ENCODE data around the gene C6orf132. TPM values are rescaled to one million over a fixed set of nuclear protein-coding genes. Genes with fewer than 3 reads are reported as not detected.

Gene C6orf132
- total and polyA plus RNA-seq, 10 of the 15 experiments (the other 5 are each of a cell fraction or from before 2014, with no cell fraction given): 0.04 to 0.05 TPM; not detected in 8

DNA sequence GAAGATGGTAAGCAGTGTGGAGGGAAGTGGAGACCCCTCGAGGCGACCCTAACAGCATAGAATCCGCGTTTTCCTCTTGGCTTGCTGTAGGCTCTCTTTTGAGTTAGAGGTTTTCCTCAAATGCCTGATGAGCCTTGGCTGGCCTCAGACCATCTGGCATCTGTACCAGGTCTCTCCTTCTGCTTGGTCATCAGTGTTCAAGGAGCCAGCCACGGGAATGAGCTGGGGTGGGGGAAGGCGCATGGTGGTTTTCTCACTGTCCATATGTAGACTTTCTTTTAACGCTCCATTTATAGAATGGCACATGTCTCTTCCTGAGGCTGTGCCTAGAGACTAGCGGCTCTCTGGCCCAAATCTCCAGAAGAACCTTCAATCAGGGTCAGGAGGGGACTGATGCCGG lies 22.6 kb upstream of the C6orf132 start:
- POLR2A ChIA-PET: no interaction called here

More for the DNA sequence above, 22.6 kb upstream of the C6orf132 start:
- Histone ChIP-seq H3K36me3 (ENCODE audit: control insufficient read depth in 2 of 2, insufficient read depth in 2 of 2, low read length in 1 of 2) (no peaks in the 10 kb centered on the region), H3K4me2 (ENCODE audit: control insufficient read depth, insufficient read depth) (no peak overlapping the region), H3K4me3 (no peak overlapping the region), H3K27me3 (replicated peaks in 1 of 2; ENCODE audit: control insufficient read depth in 2 of 2, insufficient read depth in 2 of 2, low read length in 1 of 2) (peaks cover 0 to 4% of the 10 kb centered on the region in 2 experiments; a peak in 2 of 4 replicates), H3K9me3 (replicated peaks; ENCODE audit: control insufficient read depth, insufficient read depth, low read length) (no peaks in the 10 kb centered on the region), H3K79me2 (ENCODE audit: control insufficient read depth, insufficient read depth, low read length) (no peaks in the 10 kb centered on the region), H3K27ac (ENCODE audit: control insufficient read depth, insufficient read depth) (no peak overlapping the region), H4K20me1 (ENCODE audit: control insufficient read depth, insufficient read depth) (no peaks in the 10 kb centered on the region), H2AFZ (ENCODE audit: control insufficient read depth, low read depth, low read length) (no peak overlapping the region), H3K4me1 (ENCODE audit: control insufficient read depth, insufficient read depth, low read length) (no peaks in the 10 kb centered on the region), H3K9ac (ENCODE audit: control insufficient read depth, insufficient read depth, low read length) (no peak overlapping the region)
- ATAC-seq: no peak
- no peak for FAIRE-seq
- no peak for TF ChIP-seq HDAC2 (IDR thresholded peaks at IDR 0.05)
- no peak for TF ChIP-seq MYB (IDR thresholded peaks at IDR 0.05; ENCODE audit: borderline replicate concordance, low read depth, low read length)
- no peak for TF ChIP-seq SP1 (IDR thresholded peaks at IDR 0.05; ENCODE audit: low read depth, low read length)
- TF ChIP-seq POU2F2 (IDR thresholded peaks at IDR 0.05; ENCODE audit: borderline replicate concordance, low read depth, low read length): no peak
- no peak for TF ChIP-seq SMAD5 (IDR thresholded peaks at IDR 0.05; ENCODE audit: low read depth)
- no peak for TF ChIP-seq SUPT20H (IDR thresholded peaks at IDR 0.05; ENCODE audit: borderline replicate concordance, control insufficient read depth, low read depth, low read length)
- no peak for TF ChIP-seq ZNF384 (IDR thresholded peaks at IDR 0.05; ENCODE audit: borderline replicate concordance, low read depth, low read length)
- no peak for TF ChIP-seq SPI1 (IDR thresholded peaks at IDR 0.05; ENCODE audit: borderline replicate concordance, insufficient read depth, low read depth, low read length)
- TF ChIP-seq WRNIP1 (IDR thresholded peaks at IDR 0.05; ENCODE audit: borderline replicate concordance, low read depth, low read length): no peak
- no peak for TF ChIP-seq NFXL1 (IDR thresholded peaks at IDR 0.05; ENCODE audit: borderline replicate concordance)
- no peak for TF ChIP-seq HDGF (IDR thresholded peaks at IDR 0.05)
- TF ChIP-seq ZBTB4 (CRISPR knock-in tag; IDR thresholded peaks at IDR 0.05): no peak
- TF ChIP-seq NBN (IDR thresholded peaks at IDR 0.05): no peak
- TF ChIP-seq RAD21 (IDR thresholded peaks at IDR 0.05; ENCODE audit: insufficient read depth, low read depth, low read length): no peak
- TF ChIP-seq ZNF622 (IDR thresholded peaks at IDR 0.05): no peak
- TF ChIP-seq RBBP5 (conservative IDR thresholded peaks at IDR 0.05): no peak
- TF ChIP-seq, protein P1, sequence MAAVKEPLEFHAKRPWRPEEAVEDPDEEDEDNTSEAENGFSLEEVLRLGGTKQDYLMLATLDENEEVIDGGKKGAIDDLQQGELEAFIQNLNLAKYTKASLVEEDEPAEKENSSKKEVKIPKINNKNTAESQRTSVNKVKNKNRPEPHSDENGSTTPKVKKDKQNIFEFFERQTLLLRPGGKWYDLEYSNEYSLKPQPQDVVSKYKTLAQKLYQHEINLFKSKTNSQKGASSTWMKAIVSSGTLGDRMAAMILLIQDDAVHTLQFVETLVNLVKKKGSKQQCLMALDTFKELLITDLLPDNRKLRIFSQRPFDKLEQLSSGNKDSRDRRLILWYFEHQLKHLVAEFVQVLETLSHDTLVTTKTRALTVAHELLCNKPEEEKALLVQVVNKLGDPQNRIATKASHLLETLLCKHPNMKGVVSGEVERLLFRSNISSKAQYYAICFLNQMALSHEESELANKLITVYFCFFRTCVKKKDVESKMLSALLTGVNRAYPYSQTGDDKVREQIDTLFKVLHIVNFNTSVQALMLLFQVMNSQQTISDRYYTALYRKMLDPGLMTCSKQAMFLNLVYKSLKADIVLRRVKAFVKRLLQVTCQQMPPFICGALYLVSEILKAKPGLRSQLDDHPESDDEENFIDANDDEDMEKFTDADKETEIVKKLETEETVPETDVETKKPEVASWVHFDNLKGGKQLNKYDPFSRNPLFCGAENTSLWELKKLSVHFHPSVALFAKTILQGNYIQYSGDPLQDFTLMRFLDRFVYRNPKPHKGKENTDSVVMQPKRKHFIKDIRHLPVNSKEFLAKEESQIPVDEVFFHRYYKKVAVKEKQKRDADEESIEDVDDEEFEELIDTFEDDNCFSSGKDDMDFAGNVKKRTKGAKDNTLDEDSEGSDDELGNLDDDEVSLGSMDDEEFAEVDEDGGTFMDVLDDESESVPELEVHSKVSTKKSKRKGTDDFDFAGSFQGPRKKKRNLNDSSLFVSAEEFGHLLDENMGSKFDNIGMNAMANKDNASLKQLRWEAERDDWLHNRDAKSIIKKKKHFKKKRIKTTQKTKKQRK (IDR thresholded peaks at IDR 0.05; ENCODE audit: low read depth, low read length): no peak
- no peak for TF ChIP-seq MTA2 (IDR thresholded peaks at IDR 0.05; ENCODE audit: low read depth)
- TF ChIP-seq, protein P2, sequence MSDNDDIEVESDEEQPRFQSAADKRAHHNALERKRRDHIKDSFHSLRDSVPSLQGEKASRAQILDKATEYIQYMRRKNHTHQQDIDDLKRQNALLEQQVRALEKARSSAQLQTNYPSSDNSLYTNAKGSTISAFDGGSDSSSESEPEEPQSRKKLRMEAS (IDR thresholded peaks at IDR 0.05; ENCODE audit: low read depth, low read length): no peak
- no peak for DNase-seq (ENCODE audit: low read depth, low spot score)
- intact Hi-C loops (cut with micrococcal nuclease; ENCODE audit: unreplicated experiment): no loop called here
- 57% methylated on average over 9 of the region's 9 CpGs for WGBS (ENCODE audit: insufficient coverage, insufficient replicate concordance, low lambda C conversion rate, missing lambda C conversion rate)
- ChIA-PET SMC1A (ENCODE audit: uncharacterized antibody, unreplicated experiment) (interaction anchor here (1.1 to 1.8 kb wide), 3 partner anchors 30 to 390 kb away, joined by 3 to 6 read pairs (median 4); no protein-coding TSS in a partner anchor), RAD21 (ENCODE audit: unreplicated experiment) (interaction anchor here (0.8 to 1.7 kb wide), 4 partner anchors 8 to 229 kb away, joined by 3 to 9 read pairs (median 4); no protein-coding TSS in a partner anchor), CTCF (interaction anchor here (0.6 to 2.6 kb wide), 9 partner anchors 28 to 764 kb away, joined by 3 to 14 read pairs (median 4); no protein-coding TSS in a partner anchor)
- BruUV-seq (replicated peaks): no TSS peak
- in situ Hi-C loops (cut with MboI): loop anchor here (5.0 kb wide), 1 partner anchor 88 kb away; no protein-coding TSS in a partner anchor

All from GM12878 (cell line).